Neuronal stem cell (in vitro differentiated cells): ENCODE measurements around the gene FZD2.

Source experiments
- DNase-seq: peaks from one replicate; pipeline ENCODE4 v3.0.0-alpha.2; 2013; ENCODE audit warnings: low spot score
- H2AFZ ChIP-seq: one replicate; pipeline ENCODE4 v1.6.1; 2013; ENCODE audit warnings: mild to moderate bottlenecking, low read length, inconsistent platforms
- H2AK5ac ChIP-seq: 2 replicates; pipeline ENCODE4 v1.6.1; 2013; ENCODE audit warnings: low read depth, mild to moderate bottlenecking, inconsistent platforms, low read length, moderate library complexity, mixed read lengths
- H2BK120ac ChIP-seq: 2 replicates; pipeline ENCODE4 v1.6.1; 2013; ENCODE audit warnings: low read depth, mild to moderate bottlenecking, inconsistent platforms, low read length, moderate library complexity, mixed read lengths
- H2BK12ac ChIP-seq: one replicate; pipeline ENCODE4 v1.6.1; 2013; ENCODE audit warnings: low read length, inconsistent platforms
- H2BK15ac ChIP-seq: 2 replicates; pipeline ENCODE4 v1.6.1; 2013; ENCODE audit warnings: mild to moderate bottlenecking, low read length, inconsistent platforms, mixed read lengths
- H2BK5ac ChIP-seq: one replicate; pipeline ENCODE4 v1.6.1; 2013; ENCODE audit warnings: inconsistent platforms, mild to moderate bottlenecking, low read length, moderate library complexity
- H3K14ac ChIP-seq: one replicate; pipeline ENCODE4 v1.6.1; 2013; ENCODE audit warnings: low read length, inconsistent platforms
- H3K18ac ChIP-seq: 2 replicates; pipeline ENCODE4 v1.6.1; 2013; ENCODE audit warnings: low read length, inconsistent platforms
- H3K23ac ChIP-seq: 2 replicates; pipeline ENCODE4 v1.6.1; 2013; ENCODE audit warnings: low read depth, mild to moderate bottlenecking, mixed read lengths, low read length, inconsistent platforms; ENCODE audit not compliant: poor library complexity
- H3K27ac ChIP-seq: replicated peaks from 3 replicates; pipeline ENCODE4 v1.5.1; 2013; ENCODE audit warnings: low read length, inconsistent platforms
- H3K27me3 ChIP-seq, 3 experiments: 2 replicates each; pipeline ENCODE4 v1.6.1; 2013; ENCODE audit warnings: low read length in 3 of 3, mild to moderate bottlenecking in 2 of 3, inconsistent platforms in 1 of 3, low read depth in 1 of 3, mixed read lengths in 1 of 3, moderate library complexity in 1 of 3; ENCODE audit not compliant: control insufficient read depth in 3 of 3, insufficient read depth in 3 of 3
- H3K36me3 ChIP-seq, 2 donors: replicated peaks in 1 of 2; 2 replicates each; pipeline ENCODE4 v1.6.1; 2013; ENCODE audit warnings: low read length in 2 of 2; ENCODE audit not compliant: control insufficient read depth in 2 of 2, insufficient read depth in 2 of 2
- H3K4ac ChIP-seq: 2 replicates; pipeline ENCODE4 v1.6.1; 2013; ENCODE audit warnings: inconsistent platforms, mild to moderate bottlenecking, low read length, moderate library complexity
- H3K4me1 ChIP-seq, 2 donors: 1 replicate in 1 of 2; 2 replicates in 1 of 2; pipeline ENCODE4 v1.6.1; 2013; ENCODE audit warnings: low read length in 2 of 2, low read depth in 1 of 2; ENCODE audit not compliant: control insufficient read depth in 2 of 2, insufficient read depth in 1 of 2
- H3K4me2 ChIP-seq: one replicate; pipeline ENCODE4 v1.6.1; 2013; ENCODE audit warnings: mild to moderate bottlenecking, low read length, inconsistent platforms; ENCODE audit not compliant: insufficient read depth, poor library complexity, severe bottlenecking
- H3K4me3 ChIP-seq, 2 donors: 2 replicates each; pipeline ENCODE4 v1.5.1; 2013; ENCODE audit warnings: low read length in 2 of 2, mild to moderate bottlenecking in 2 of 2, inconsistent platforms in 1 of 2, moderate library complexity in 1 of 2
- H3K79me1 ChIP-seq: one replicate; pipeline ENCODE4 v1.6.1; 2013; ENCODE audit warnings: low read depth, mild to moderate bottlenecking, inconsistent platforms, low read length, moderate library complexity
- H3K9ac ChIP-seq: one replicate; pipeline ENCODE4 v1.6.1; 2013; ENCODE audit warnings: mild to moderate bottlenecking, low read depth, low read length, inconsistent platforms; ENCODE audit not compliant: poor library complexity
- H3K9me3 ChIP-seq, 2 donors: replicated peaks in 1 of 2; 2 replicates each; pipeline versions ENCODE3 to v1.6.1; 2013; ENCODE audit warnings: low read length in 2 of 2, mild to moderate bottlenecking in 2 of 2, inconsistent platforms in 1 of 2, low read depth in 1 of 2, mixed read lengths in 1 of 2, moderate library complexity in 1 of 2; ENCODE audit not compliant: control insufficient read depth in 2 of 2, insufficient read depth in 1 of 2
- H4K8ac ChIP-seq: one replicate; pipeline ENCODE4 v1.6.1; 2013; ENCODE audit warnings: low read depth, mild to moderate bottlenecking, inconsistent platforms, low read length, moderate library complexity
- H4K91ac ChIP-seq: one replicate; pipeline ENCODE4 v1.6.1; 2013; ENCODE audit warnings: low read length, low read depth, mild to moderate bottlenecking, inconsistent platforms; ENCODE audit not compliant: poor library complexity
- WGBS, 2 donors: extraction: QIAGEN DNeasy Blood & Tissue Kit; methylation state at CpG; one replicate each; pipeline ENCODE4 v1.1.7; 2013; ENCODE audit warnings: missing lambda C conversion rate in 2 of 2, mixed read lengths in 1 of 2; ENCODE audit not compliant: insufficient read length in 2 of 2, insufficient replicate concordance in 1 of 2; ENCODE audit errors: extremely low coverage in 2 of 2; 5-methylcytosine and 5-hydroxymethylcytosine counted together

The FZD2 gene

DNA sequence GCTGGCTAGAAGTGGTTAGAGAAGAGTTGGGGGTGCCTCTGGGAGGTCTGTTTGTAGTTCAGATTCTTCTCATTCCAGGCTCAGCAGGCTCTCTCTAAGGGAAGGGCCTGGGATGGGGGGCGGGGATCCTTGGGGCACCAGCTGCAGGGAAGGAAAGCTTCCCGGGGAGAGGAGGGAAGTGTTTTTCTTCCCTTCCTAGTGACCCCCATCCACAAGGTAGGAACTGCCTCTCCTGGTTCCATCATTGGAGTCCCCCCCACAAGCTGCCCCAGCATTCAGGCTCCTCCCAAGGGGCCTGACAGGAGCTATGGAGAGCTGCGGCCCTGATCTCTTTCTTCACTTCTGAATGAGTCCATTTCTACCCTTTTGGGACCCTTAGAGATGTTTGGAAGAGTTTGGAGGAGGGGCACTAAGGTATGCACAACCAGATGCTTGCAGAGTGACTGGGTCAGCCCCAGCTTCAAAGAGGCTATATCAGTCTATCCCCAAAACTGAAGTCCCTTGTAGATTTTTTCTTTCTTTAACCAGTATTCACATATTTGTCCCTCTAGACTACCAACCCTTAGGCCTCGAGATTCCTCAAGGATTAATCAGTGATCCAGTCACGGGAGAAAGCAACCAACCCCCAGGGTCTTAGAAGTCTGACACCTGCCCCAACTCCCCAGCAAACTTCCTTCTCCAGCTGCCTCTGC is 13.9 kb upstream of the FZD2 start:
- Histone ChIP-seq H3K79me1 (no peaks in the 10 kb centered on the region), H2BK120ac (no peak overlapping the region), H2BK5ac (peak overlapping the region; percentile 1), H3K4me3 (no peak overlapping the region), H4K8ac (no peak overlapping the region), H4K91ac (no peak overlapping the region), H3K14ac (no peak overlapping the region), H3K9ac (no peak overlapping the region), H3K9me3 (no peaks in the 10 kb centered on the region), H3K23ac (no peak overlapping the region), H3K27ac (peak overlapping the region; percentile 86), H3K4ac (no peak overlapping the region), H2AFZ (peak overlapping the region; percentile 8), H2AK5ac (peak overlapping the region; percentile 64), H3K36me3 (no peaks in the 10 kb centered on the region), H3K4me2 (peak overlapping the region; percentile 38), H2BK15ac (no peak overlapping the region), H3K18ac (peak overlapping the region; percentile 44), H3K27me3 (no peaks in the 10 kb centered on the region), H3K4me1 (peaks cover 52 to 61% of the 10 kb centered on the region in 2 donors), H2BK12ac (no peak overlapping the region)
- WGBS, 2 donors = no CpG with 5 or more reads among the region's 5 CpGs
- peak; percentile 82 for DNase-seq

GRCh38 chr17:44543905-44544523 is 13.3 kb upstream of the FZD2 start:
- Histone ChIP-seq H2BK12ac (no peak overlapping the region), H2AK5ac (peak overlapping the region; percentile 1), H3K23ac (no peak overlapping the region), H4K8ac (no peak overlapping the region), H3K36me3 (no peaks in the 10 kb centered on the region), H3K9ac (no peak overlapping the region), H2BK120ac (no peak overlapping the region), H3K14ac (no peak overlapping the region), H2BK15ac (no peak overlapping the region), H3K9me3 (no peaks in the 10 kb centered on the region), H3K4me3 (no peak overlapping the region), H4K91ac (no peak overlapping the region), H3K18ac (peak overlapping the region; percentile 89), H2BK5ac (peak overlapping the region; percentile 1), H3K27me3 (no peaks in the 10 kb centered on the region), H3K4me2 (no peak overlapping the region), H3K4ac (no peak overlapping the region), H2AFZ (no peak overlapping the region), H3K79me1 (no peaks in the 10 kb centered on the region), H3K4me1 (peaks cover 51 to 66% of the 10 kb centered on the region in 2 donors), H3K27ac (peak overlapping the region; percentile 86)
- WGBS, 2 donors = no CpG with 5 or more reads among the region's 5 CpGs
- DNase-seq = no peak

DNA sequence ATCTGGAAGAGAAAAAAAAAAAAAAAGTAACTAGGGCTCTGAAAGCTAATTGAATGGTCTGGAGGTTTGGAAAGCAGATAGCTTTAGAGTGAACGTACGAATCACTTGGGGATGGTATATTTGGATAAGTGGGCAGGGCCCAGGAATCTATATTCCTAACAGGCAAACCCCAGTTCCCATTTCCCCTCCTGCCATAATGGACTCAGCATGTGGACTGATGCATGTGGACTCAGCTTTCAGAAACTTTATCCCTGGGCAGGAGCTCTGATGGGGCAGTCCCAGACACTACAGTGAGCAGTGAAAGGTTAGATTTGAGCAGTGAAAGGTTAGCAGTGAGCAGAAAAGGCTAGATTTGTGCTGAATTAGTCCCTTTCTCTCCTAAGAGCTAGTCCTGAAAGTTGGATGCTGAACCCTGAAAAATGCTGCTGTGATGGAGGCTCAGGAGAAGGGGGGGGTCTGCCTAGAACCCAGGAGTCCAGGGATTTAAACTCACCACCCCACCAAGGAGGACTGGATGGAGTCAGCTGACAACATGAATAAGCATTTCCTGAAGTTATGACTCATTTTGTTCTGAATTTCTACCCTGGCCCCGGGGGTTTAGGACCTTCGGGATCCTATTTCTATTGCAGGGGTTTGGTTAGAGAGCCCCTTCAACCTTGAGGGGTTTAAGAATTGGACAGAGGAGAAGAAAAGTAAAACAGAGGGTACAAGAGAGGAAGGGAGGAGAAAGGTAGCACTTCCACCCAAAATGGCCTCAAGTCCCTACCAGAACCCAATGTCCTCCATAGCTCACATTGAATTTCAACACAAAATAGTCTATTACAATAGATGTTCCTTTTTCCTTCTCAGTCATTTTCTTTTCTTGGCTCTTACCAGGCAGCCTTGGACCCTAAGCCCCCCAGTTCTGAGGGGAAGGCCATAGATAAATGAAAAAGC is 10.3 kb upstream of the FZD2 start:
- Histone ChIP-seq H4K91ac (peak overlapping the region; percentile 12), H4K8ac (no peak overlapping the region), H2AK5ac (peak overlapping the region; percentile 34), H2AFZ (peak overlapping the region; percentile 62), H3K79me1 (no peaks in the 10 kb centered on the region), H2BK5ac (peak overlapping the region; percentile 63), H3K27me3 (no peaks in the 10 kb centered on the region), H3K14ac (no peak overlapping the region), H3K4me2 (peak overlapping the region; percentile 21), H3K27ac (peak overlapping the region; percentile 90), H3K9me3 (no peaks in the 10 kb centered on the region), H3K4me3 (peak overlapping the region in 1 of 2 donors; percentile 36), H2BK12ac (no peak overlapping the region), H3K4ac (peak overlapping the region; percentile 43), H3K18ac (peak overlapping the region; percentile 90), H3K9ac (no peak overlapping the region), H2BK15ac (peak overlapping the region; percentile 4), H3K23ac (no peak overlapping the region), H3K4me1 (peaks cover 44 to 61% of the 10 kb centered on the region in 2 donors), H3K36me3 (no peaks in the 10 kb centered on the region), H2BK120ac (peak overlapping the region; percentile 22)
- WGBS, 2 donors = no CpG with 5 or more reads among the region's 4 CpGs
- no peak for DNase-seq
